Esophagus muscularis mucosa (tissue), 4 donors: ENCODE results near the gene WBP1L. TPM values are rescaled to one million over a fixed set of nuclear protein-coding genes. Genes with fewer than 3 reads are reported as not detected.

Source experiments
- DNase-seq: peaks from one replicate; pipeline ENCODE4 v3.0.0-alpha.2; 2017; ENCODE audit errors: extremely low spot score
- H3K27ac ChIP-seq, 4 donors: fragments of 200-600 bp; sonication (generic); replicated peaks in 1 of 4; 1 replicate in 3 of 4; 2 replicates in 1 of 4; pipeline ENCODE4 v1.5.1; 2016 to 2019; ENCODE audit warnings: mild to moderate bottlenecking in 1 of 4
- H3K27me3 ChIP-seq, 4 donors: fragments of 200-600 bp; sonication (generic); one replicate each; pipeline versions ENCODE4 v1.5.1 to v1.6.0; 2016 to 2019
- H3K36me3 ChIP-seq, 4 donors: fragments of 200-600 bp; sonication (generic); one replicate each; pipeline ENCODE4 v1.5.1; 2016 to 2019
- H3K4me1 ChIP-seq, 4 donors: fragments of 200-600 bp; sonication (generic); one replicate each; pipeline ENCODE4 v1.5.1; 2016 to 2019
- H3K4me3 ChIP-seq, 4 donors: fragments of 200-600 bp; sonication (generic); 1 replicate in 2 of 4; 2 replicates in 2 of 4; pipeline ENCODE4 v1.5.1; 2016 to 2019; ENCODE audit warnings: mild to moderate bottlenecking in 4 of 4, moderate library complexity in 1 of 4
- H3K9me3 ChIP-seq, 4 donors: fragments of 200-600 bp; sonication (generic); 1 replicate in 3 of 4; 2 replicates in 1 of 4; pipeline ENCODE4 v1.5.1; 2016 to 2019
- CTCF ChIP-seq, 3 experiments: fragments of 200-600 bp in 2 of 3; fragments of 450-650 bp in 1 of 3; sonication (generic) in 2 of 3; IDR thresholded peaks; one replicate each; pipeline ENCODE4 v1.5.1; 2017 to 2019; ENCODE audit warnings: antibody characterized with exemption in 3 of 3, mild to moderate bottlenecking in 2 of 3, moderate library complexity in 1 of 3
- EP300 ChIP-seq: sonication (generic); formaldehyde crosslinking; IDR thresholded peaks from one replicate; pipeline ENCODE4 v1.6.1; 2017; ENCODE audit warnings: antibody characterized with exemption
- POLR2A ChIP-seq: fragments of 450-650 bp; IDR thresholded peaks from one replicate; pipeline ENCODE4 v1.6.1; 2017; ENCODE audit warnings: antibody characterized with exemption, moderate library complexity, mild to moderate bottlenecking, low read depth
- POLR2AphosphoS5 ChIP-seq, 2 donors: sonication (generic); formaldehyde crosslinking; IDR thresholded peaks; one replicate each; pipeline ENCODE4 v1.6.1; 2017; ENCODE audit warnings: antibody characterized with exemption in 2 of 2
- WGBS: methylation state at CpG from one replicate; pipeline ENCODE4 v1.1.5; 2018; 5-methylcytosine and 5-hydroxymethylcytosine counted together
- intact Hi-C: fragments of 100-400 bp; cut with DNase I; formaldehyde crosslinking; loops from one replicate; pipeline ENCODE4 v1.15.1; 2023
- total RNA-seq, 4 donors: library from RNA; depleted of rRNA; stranded (reverse); fragments of >200 nt; gene quantifications; one replicate each; pipeline versions ENCODE4 v1.1.0 to v1.2.1, GENCODE V29; 2016

The WBP1L gene
- total RNA-seq, 4 donors from 2014 or later, result 88.5 to 147 (median 112) TPM

- Histone ChIP-seq H3K4me3 (peak overlapping the region in 2 of 4 donors; percentile 4 to 5), H3K27me3 (no peaks in the 10 kb centered on the region), H3K9me3 (no peaks in the 10 kb centered on the region), H3K4me1 (peaks cover 93 to 100% (median 100%) of the 10 kb centered on the region in 4 donors), H3K36me3 (peaks cover 5 to 29% (median 15%) of the 10 kb centered on the region in 4 donors), H3K27ac (peak overlapping the region; percentile 82 to 90 (median 86))
- intact Hi-C loops, result no loop called here
- TF ChIP-seq POLR2AphosphoS5 (IDR thresholded peaks at IDR 0.05), result peak; percentile 76 to 92
- no peak for TF ChIP-seq CTCF (IDR thresholded peaks at IDR 0.05)
- no peak for TF ChIP-seq EP300
- TF ChIP-seq POLR2A, result no peak
- peak; percentile 97 for DNase-seq
- 31% methylated on average over 9 of the region's 9 CpGs for WGBS
Observed at GRCh38 chr10:102796407-102797176, 52.8 kb downstream of the WBP1L start.

GRCh38 chr10:102799691-102800471 is 56.1 kb downstream of the WBP1L start:
- WGBS, result 49% methylated on average over 8 of the region's 8 CpGs
- Histone ChIP-seq H3K27me3 (no peaks in the 10 kb centered on the region), H3K4me3 (peak overlapping the region in 1 of 4 donors; percentile 3), H3K9me3 (no peaks in the 10 kb centered on the region), H3K27ac (peak overlapping the region; percentile 82 to 90 (median 86)), H3K36me3 (peaks cover 5 to 31% (median 15%) of the 10 kb centered on the region in 4 donors), H3K4me1 (peaks cover 87 to 95% (median 90%) of the 10 kb centered on the region in 4 donors)
- TF ChIP-seq POLR2A, result no peak
- peak; percentile 26 to 45 for TF ChIP-seq POLR2AphosphoS5 (IDR thresholded peaks at IDR 0.05)
- TF ChIP-seq CTCF (IDR thresholded peaks at IDR 0.05), result peak in 1 of 3 experiments; percentile 17
- no peak for DNase-seq
- intact Hi-C loops, result no loop called here

- intact Hi-C loops, result no loop called here
- Histone ChIP-seq H3K27ac (peak overlapping the region; percentile 82 to 90 (median 86)), H3K27me3 (no peaks in the 10 kb centered on the region), H3K36me3 (peaks cover 5 to 32% (median 18%) of the 10 kb centered on the region in 4 donors), H3K4me3 (no peak overlapping the region), H3K4me1 (peaks cover 78 to 87% (median 83%) of the 10 kb centered on the region in 4 donors), H3K9me3 (no peaks in the 10 kb centered on the region)
- WGBS, result 64% methylated on average over 10 of the region's 10 CpGs
- DNase-seq, result no peak
- TF ChIP-seq EP300 (no peak), CTCF (IDR thresholded peaks at IDR 0.05) (no peak), POLR2AphosphoS5 (IDR thresholded peaks at IDR 0.05) (peak in 1 of 2 donors; percentile 21)
Observed at GRCh38 chr10:102800611-102801335, 57.0 kb downstream of the WBP1L start.

GRCh38 chr10:102801496-102801895 is 57.7 kb downstream of the WBP1L start:
- intact Hi-C loops, result no loop called here

More at GRCh38 chr10:102801496-102801895, 57.7 kb downstream of the WBP1L start:
- no peak overlapping the region for H3K4me3 ChIP-seq
- H3K4me1 ChIP-seq, result peaks cover 71 to 84% (median 76%) of the 10 kb centered on the region in 4 donors
- peaks cover 5 to 38% (median 20%) of the 10 kb centered on the region in 4 donors for H3K36me3 ChIP-seq
- DNase-seq, result no peak
- no peaks in the 10 kb centered on the region for H3K27me3 ChIP-seq
- H3K27ac ChIP-seq, result peak overlapping the region; percentile 82 to 90 (median 86)
- TF ChIP-seq CTCF (IDR thresholded peaks at IDR 0.05) (no peak), EP300 (no peak), POLR2AphosphoS5 (IDR thresholded peaks at IDR 0.05) (no peak), POLR2A (no peak)
- H3K9me3 ChIP-seq, result no peaks in the 10 kb centered on the region
- 45% methylated on average over 2 of the region's 2 CpGs for WGBS
